Measurements from ENCODE around the gene CRYGN.

The CRYGN gene

GRCh38 chr7:151438864-151439601, 908 bp downstream of the CRYGN start:
- DNase-seq (ENCODE audit: low spot score): no peak

DNA sequence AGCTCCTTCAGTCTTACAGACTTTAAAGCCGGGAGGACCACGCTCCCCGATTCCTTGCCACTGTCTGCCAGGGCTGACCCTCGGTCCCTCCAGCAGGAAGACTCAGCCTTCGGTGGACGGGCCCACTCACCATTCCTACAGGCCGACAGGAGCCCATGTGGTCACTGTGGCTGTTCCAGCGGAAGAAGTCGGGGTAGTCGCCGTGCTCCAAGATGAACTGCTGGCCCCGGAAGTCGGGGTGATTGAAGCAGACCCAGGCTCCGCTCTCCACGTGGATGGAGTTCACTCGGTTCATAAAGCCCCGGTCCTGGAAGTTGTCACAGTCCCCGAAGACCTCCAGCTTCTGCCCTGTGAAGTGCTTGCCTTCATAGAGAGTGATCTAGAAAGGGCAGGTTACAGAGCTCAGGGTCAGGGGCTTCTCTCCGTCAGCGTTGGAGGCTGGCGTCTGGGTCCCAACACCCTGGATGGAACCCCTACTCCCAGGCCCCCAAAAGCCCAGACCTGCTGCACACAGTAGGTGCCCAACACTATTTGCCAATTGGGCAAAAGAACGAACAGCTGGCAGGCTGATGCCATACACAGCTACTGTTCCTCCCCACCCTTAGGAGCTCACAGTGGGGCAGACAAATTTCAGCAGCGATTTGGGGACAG, 1.9 kb downstream of the CRYGN start:
- DNase-seq (ENCODE audit: low spot score): no peak

DNA sequence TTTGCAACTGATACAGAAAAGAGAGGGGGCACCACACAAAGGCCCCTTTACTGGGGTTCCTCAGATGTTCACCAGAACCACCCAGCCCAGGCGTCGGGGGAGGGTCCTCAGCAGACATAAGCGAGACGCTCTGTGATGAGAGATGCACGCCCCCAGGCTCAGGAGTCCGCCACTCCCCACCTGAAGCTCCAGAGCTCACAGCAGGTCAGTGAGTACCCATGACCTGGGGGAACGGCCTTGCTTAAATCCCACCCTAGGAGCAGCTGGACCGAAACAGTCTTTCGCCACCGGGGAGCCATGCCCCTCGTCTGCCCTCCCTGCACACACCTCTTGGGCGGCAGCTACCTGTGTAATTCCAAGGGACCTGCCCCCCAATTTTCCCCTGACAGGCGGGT, 2.8 kb downstream of the CRYGN start:
- no peak for DNase-seq (ENCODE audit: low spot score)

GRCh38 chr7:151436446-151437158, 3.3 kb downstream of the CRYGN start:
- no peak for DNase-seq (ENCODE audit: low spot score)

- DNase-seq (ENCODE audit: low spot score): no peak
These were observed 4.0 kb downstream of the CRYGN start for GRCh38 chr7:151435971-151436370.

DNA sequence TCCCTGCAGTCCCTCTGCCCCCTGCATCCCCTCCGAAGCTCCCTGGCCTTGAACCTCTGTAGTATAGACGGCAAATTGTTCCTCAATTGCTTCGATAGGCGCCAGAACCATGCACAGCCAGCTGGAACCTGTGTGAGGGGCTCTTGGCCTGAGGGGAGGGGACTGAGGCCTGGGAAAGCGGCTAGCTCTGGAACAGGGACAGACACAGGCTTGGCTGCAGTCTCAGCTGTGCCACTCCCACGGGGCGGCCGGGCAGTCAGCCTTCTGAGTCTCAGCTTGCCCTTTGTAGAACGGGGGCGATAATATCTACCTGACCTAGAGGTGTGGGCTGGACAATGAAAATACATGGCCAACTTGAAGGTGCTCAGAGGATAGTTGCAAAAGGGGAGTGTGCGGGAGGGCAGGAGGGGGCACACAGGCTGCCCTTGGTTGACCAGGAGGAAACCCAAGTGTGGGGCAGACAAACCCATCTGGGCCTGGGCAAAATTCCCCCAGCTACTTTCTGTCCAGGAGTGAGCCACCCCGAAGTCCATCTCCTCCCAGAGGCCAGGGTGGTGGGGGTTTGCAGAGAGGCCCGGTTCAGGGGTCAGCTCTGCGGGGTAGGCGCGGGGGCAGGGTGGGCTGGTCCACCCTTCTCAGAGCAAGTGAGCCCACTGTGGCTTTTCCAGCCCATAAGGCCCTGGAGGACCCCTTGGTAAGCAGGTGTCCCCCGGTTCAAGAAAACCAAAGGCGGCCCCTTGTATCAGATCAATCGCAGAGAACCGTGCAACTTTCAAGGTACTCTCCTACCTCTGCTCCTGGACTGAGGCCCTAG, 4.6 kb downstream of the CRYGN start:
- DNase-seq (ENCODE audit: low spot score): no peak

- DNase-seq (ENCODE audit: low spot score): no peak
These were observed 5.4 kb downstream of the CRYGN start for GRCh38 chr7:151434549-151434948.

DNA sequence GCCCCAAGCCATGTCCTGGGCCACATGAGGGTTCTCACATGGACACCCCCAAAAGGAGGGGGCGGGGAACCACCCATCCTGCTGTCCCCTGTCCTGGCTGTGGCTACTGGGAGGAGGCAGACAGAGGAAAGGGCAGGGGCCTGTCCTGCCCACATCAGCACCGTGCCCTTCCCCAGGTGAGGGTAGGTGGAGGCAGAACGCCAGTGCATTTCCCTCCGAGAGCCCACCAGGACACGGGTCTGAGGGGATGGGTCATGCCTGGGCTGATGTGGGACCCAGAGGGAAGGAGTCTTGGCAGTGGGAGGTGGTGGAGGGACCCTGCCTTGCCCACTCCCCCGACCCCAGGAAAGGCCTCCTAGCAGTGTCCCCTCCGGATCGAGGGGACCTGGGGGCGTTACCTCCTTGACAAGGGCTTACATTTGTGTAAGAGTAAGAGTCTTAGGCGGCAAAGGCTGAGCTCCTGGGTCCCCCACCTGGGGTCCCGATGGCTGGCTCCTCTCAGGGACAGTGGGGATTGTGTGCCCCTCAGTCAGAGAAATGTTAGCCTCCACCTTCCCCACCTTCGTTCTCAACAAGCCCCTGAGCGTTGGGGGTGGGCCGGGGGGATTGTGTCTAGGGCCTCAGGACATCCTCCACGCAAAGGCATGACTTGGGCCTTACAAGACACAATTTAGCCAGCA, 6.1 kb downstream of the CRYGN start:
- no peak for DNase-seq (ENCODE audit: low spot score)

- no peak for DNase-seq (ENCODE audit: low spot score)
These were observed 7.1 kb downstream of the CRYGN start for GRCh38 chr7:151432658-151433521.

- DNase-seq (ENCODE audit: low spot score): no peak
These were observed 8.1 kb downstream of the CRYGN start for GRCh38 chr7:151431768-151432311.

DNA sequence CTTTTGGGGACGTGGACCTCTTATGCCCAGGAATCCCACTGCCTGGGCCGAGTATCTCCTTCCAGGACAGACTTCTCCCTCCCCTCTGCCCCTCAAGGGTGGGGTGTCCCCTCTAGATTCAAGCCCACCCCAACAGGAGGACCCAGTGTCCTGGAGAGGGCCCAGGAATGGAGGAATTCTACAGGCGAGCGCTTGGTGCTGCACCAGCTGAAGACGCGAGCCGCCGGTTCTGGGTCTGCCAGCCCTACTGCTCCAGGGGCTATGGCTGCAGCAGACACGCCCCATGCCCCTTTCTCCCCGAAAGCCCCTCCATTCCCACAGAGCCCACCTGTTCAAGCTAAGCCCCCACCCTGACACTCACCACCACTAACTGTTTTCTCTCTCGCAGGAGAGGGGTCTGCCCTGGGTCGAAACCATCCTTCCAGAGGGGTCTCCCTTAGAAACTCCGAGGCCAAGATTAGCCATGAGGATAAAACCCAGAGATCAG, 8.6 kb downstream of the CRYGN start:
- no peak for DNase-seq (ENCODE audit: low spot score)

GRCh38 chr7:151430391-151431205, 9.3 kb downstream of the CRYGN start:
- DNase-seq (ENCODE audit: low spot score): no peak

DNA sequence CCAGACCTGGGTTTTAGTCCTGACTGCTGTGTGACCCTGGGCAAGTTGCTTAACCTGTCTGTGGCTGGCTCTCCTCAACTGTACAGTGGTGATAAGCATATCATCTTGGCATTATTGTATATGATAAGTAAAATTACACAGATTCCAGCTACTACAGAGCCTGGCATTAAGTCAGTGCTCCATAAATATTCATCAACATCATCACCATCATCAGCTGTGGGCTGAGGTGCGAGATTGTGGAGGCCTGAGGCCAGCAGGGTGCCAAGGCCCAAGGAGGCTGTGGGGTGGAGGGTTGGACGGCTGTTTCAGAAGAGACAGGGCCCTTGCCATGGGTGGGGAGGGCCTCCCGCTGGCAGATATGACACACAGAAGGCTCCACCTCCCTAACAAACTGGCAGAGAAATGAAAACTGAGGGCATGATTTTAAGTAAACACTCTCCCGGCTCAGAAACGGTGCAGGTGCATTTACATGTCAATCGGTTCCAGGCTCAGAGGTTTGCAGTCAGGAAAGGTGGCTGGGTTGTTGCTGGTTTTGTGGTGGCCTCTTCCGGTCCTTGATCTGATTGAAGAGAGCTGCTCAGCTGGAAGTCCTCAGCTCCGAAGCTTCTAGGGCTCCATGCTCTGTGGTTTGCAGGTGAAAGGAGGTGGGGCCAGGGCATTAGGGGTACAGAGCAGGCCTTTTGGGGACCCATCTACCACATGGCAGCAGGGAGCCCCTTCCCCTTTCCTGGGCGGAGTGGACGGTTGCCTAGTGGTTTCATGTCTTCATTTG, 10.2 kb downstream of the CRYGN start:
- DNase-seq (ENCODE audit: low spot score): no peak

- no peak for DNase-seq (ENCODE audit: low spot score)
These were observed 10.7 kb downstream of the CRYGN start for GRCh38 chr7:151429237-151429559.

GRCh38 chr7:151428378-151429236, 11.3 kb downstream of the CRYGN start:
- DNase-seq (ENCODE audit: low spot score): peak; percentile 32

DNA sequence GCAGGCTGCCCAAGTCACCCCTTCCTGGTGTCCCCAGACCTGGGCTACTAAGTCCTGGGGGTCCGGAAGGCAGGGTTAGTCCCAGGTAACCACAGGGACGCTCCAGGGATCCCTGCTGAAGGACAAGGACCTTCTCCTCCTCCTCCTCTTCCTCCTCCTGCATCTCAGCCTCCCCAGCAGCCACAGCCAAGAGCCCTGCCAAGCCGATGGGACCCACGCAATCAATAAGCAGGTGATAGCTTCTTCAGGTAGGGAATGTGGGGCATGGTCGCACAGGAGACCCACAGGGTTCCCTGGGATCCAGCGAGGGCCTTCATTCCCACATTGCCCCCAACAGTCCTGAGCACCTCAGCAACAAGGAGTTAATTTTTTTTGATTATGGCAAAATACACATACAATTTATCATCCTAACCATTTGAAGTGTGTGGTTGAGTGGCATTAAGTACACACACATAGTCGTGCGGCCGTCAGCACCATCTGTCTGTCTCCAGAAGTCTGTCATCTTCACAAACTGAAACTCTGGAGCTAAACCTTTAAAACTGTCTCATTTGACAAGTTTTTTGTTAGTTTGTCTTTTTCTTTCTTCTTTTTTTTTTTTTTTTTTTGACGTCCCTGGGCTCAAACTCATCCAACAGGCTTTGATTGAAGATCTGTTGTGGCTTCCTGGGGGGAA, 12.1 kb downstream of the CRYGN start:
- no peak for DNase-seq (ENCODE audit: low spot score)

All from AG08395 (cell line).